ENCODE results near the gene SNF8.

Gene SNF8

GRCh38 chr17:48907713-48908046 lies 37.0 kb downstream of the SNF8 start:
- no peak for TF ChIP-seq CTCF (IDR thresholded peaks at IDR 0.05; ENCODE audit: low read depth, low read length, missing control alignments)
- peak overlapping the region; percentile 78 for H3K4me3 ChIP-seq (ENCODE audit: low read depth, low read length)
- peak; percentile 13 for DNase-seq (ENCODE audit: low read depth)
- in situ Hi-C loops (cut with HindIII; ENCODE audit: low sequenced_read_pairs), result no loop called here

DNA sequence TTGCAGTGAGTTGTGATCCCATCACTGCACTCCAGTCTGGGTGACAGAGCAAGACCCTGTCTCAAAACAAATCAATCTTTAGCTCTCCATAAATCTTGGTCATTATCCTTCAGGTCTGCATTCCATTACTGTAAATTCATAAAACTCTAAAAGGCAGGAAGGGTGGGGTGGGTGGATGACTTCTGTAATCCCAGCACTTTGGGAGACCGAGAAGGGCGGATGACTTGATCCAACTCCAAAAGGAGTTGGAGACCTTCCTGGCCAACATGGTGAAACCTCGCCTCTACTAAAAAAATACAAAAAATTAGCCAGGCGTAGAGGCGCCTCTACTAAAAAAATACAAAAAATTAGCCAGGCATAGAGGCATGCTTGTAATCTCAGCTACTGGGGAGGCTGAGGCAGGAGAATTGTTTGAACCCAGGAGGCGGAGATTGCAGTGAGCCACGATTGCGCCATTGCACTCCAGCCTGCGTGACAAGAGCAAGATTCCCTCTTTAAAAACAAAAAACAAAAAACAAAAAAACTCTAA lies 38.6 kb downstream of the SNF8 start:
- TF ChIP-seq CTCF (IDR thresholded peaks at IDR 0.05; ENCODE audit: low read depth, low read length, missing control alignments), result no peak
- in situ Hi-C loops (cut with HindIII; ENCODE audit: low sequenced_read_pairs), result no loop called here
- DNase-seq (ENCODE audit: low read depth), result no peak
- no peak overlapping the region for H3K4me3 ChIP-seq (ENCODE audit: low read depth, low read length)

DNA sequence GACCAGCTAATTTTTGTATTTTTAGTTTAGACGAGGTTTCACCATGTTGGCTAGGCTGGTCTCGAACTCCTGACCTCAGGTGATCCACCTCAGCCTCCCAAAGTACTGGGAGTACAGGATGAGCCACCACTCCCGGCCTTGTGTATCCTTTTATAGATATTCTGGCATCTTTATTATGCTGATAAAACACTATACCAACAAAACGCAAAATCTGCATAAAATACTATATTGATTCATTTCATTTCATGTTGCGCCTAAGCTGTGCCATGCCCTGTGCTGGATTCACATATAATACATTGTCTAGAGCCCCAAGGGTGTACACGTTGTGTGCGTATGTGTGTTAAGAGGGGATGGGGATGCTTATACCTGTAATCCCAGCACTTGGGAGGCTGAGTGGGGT lies 40.2 kb downstream of the SNF8 start:
- no peak overlapping the region for H3K4me3 ChIP-seq (ENCODE audit: low read depth, low read length)
- in situ Hi-C loops (cut with HindIII; ENCODE audit: low sequenced_read_pairs), result no loop called here
- no peak for TF ChIP-seq CTCF (IDR thresholded peaks at IDR 0.05; ENCODE audit: low read depth, low read length, missing control alignments)
- DNase-seq (ENCODE audit: low read depth), result no peak

- in situ Hi-C loops (cut with HindIII; ENCODE audit: low sequenced_read_pairs), result no loop called here
- no peak for DNase-seq (ENCODE audit: low read depth)
- no peak for TF ChIP-seq CTCF (IDR thresholded peaks at IDR 0.05; ENCODE audit: low read depth, low read length, missing control alignments)
- H3K4me3 ChIP-seq (ENCODE audit: low read depth, low read length), result no peak overlapping the region
These were observed 41.2 kb downstream of the SNF8 start for GRCh38 chr17:48903401-48903800.

DNA sequence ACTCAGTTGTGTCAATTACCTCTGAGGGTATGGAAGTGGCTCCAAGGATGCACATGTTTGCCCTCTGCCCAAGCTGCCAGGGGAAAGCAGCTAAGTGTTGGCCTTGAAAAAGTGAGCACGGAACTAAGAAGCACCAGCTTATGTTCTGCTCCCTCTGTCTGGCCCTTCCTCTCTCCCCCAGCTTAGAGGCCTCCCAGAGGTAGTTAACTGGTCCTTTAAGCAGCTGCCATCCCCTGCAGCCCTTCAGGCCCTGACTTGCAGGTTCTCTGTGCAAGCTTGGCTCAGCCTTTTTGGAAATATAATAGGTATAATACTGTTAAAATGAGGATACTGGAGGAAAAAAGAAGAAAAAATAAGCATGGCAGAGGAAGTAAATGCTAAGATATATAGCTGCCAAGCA lies 43.4 kb downstream of the SNF8 start:
- in situ Hi-C loops (cut with HindIII; ENCODE audit: low sequenced_read_pairs), result no loop called here

DNA sequence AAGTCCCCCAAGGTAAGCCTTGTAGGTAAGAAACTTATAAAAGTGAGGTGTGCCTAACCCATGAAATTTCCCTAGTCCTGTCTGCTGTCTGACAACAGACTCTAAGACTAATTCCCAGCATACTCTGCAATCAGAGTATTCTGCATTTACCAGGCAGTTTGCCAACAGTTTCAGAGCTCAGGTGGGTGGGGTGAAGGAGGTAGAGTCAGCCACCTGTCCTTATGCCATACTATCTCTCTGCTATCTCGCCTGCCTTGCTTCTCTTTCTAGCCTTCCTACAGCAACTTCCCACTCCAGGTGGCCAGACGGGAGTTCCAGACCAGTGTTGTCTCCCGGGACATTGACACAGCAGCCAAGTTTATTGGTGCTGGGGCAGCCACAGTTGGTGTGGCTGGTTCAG lies 49.8 kb downstream of the SNF8 start:
- H3K4me3 ChIP-seq (ENCODE audit: low read depth, low read length), result no peak overlapping the region
- no peak for TF ChIP-seq CTCF (IDR thresholded peaks at IDR 0.05; ENCODE audit: low read depth, low read length, missing control alignments)
- in situ Hi-C loops (cut with HindIII; ENCODE audit: low sequenced_read_pairs), result no loop called here
- no peak for DNase-seq (ENCODE audit: low read depth)

More for the DNA sequence above, 43.4 kb downstream of the SNF8 start:
- no peak for DNase-seq (ENCODE audit: low read depth)
- no peak overlapping the region for H3K4me3 ChIP-seq (ENCODE audit: low read depth, low read length)
- no peak for TF ChIP-seq CTCF (IDR thresholded peaks at IDR 0.05; ENCODE audit: low read depth, low read length, missing control alignments)
